Measurements from ENCODE around the gene PIH1D1.

- TF ChIP-seq, protein P1, sequence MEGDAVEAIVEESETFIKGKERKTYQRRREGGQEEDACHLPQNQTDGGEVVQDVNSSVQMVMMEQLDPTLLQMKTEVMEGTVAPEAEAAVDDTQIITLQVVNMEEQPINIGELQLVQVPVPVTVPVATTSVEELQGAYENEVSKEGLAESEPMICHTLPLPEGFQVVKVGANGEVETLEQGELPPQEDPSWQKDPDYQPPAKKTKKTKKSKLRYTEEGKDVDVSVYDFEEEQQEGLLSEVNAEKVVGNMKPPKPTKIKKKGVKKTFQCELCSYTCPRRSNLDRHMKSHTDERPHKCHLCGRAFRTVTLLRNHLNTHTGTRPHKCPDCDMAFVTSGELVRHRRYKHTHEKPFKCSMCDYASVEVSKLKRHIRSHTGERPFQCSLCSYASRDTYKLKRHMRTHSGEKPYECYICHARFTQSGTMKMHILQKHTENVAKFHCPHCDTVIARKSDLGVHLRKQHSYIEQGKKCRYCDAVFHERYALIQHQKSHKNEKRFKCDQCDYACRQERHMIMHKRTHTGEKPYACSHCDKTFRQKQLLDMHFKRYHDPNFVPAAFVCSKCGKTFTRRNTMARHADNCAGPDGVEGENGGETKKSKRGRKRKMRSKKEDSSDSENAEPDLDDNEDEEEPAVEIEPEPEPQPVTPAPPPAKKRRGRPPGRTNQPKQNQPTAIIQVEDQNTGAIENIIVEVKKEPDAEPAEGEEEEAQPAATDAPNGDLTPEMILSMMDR (IDR thresholded peaks at IDR 0.05): no peak
- peak in 1 of 2 donors; percentile 74 for TF ChIP-seq POLR2A (IDR thresholded peaks at IDR 0.05)
Measured at GRCh38 chr19:49453013-49453756, 1.6 kb upstream of the PIH1D1 start, which contains the start of gene ALDH16A1.
